Dermis microvascular lymphatic vessel endothelial cell (primary cell): ENCODE data around the gene RIBC1. TPM values are rescaled to one million over a fixed set of nuclear protein-coding genes. Genes with fewer than 3 reads are reported as not detected.

Source experiments
- total RNA-seq: library from RNA; depleted of rRNA; stranded (reverse); fragments of >200 nt; gene quantifications from 2 replicates; pipeline ENCODE4 v1.2.1, GENCODE V29; 2014

Gene RIBC1
- total RNA-seq, 1 donor from 2014 or later, result 0.13 TPM

Other genes starting within 250 kb of the RIBC1 start
- gene KDM5C, start 197.7 kb upstream of the RIBC1 start, total RNA-seq, result 86.8 and 152 TPM in 2 replicates
- 0.39 and 0.76 TPM in 2 replicates for gene IQSEC2, start 141.3 kb upstream of the RIBC1 start, total RNA-seq
- 14.6 and 15.0 TPM in 2 replicates for gene SMC1A, start 219 bp upstream of the RIBC1 start, total RNA-seq
- gene HSD17B10, start 11.5 kb downstream of the RIBC1 start, total RNA-seq, result 66.9 and 70.2 TPM in 2 replicates